DMS153 treated with DMSO at 0.1 percent for 48 hours (cell line): ENCODE results near the gene SPEG.

Experiments used
- DNase-seq: peaks from one replicate; lab custom pipeline; 2025; ENCODE audit not compliant: unreplicated experiment; lab: John Stamatoyannopoulos, UW

SPEG gene

DNA sequence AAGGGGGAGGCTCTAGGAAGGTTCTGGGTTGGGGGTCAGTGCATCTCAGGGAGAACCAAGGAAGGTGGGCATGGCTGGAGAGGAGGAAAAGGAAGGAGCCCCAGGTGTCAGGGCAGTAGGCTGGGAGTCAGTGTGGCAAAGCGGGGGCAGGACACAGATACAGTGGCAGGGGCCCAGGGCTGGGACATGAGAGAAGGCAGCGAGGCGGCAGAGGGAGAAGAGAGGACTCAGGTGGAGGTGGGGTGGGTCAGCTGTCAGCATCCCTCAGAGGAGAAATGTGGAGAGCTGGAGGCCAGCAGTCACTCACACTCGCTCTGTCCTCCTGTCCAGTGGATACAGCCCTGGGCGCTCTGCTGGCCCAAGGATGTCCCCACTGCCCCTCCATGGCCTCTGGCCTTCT, 58.4 kb downstream of the SPEG start:
- no peak for DNase-seq

DNA sequence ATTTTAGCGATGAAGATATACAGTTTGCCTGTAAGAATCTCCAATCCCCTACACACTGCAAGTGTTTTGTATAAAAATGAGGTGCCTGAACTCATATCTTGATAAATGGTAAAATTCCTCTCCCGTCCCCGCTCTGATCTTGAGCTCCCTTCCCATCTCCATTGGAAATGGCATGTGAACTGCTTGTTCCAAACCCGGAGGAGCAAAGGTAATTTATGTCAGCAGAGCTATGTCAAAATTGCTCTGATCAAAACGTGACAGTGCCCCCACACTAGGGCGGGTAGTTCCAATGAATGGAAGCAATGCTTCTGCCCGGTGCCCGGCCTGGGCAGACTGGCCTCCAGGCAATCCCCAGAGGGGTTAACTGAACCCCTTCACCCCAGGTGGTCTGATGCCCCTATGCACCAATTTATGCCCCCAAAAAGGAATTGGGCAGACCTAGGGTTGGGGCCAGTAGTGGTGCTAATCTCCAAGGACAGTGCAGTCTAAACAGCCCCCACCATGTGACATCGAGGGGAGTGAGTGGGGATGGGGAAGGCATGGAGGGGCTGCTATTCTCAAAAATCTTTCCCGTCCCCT, 60.4 kb downstream of the SPEG start:
- no peak for DNase-seq

DNA sequence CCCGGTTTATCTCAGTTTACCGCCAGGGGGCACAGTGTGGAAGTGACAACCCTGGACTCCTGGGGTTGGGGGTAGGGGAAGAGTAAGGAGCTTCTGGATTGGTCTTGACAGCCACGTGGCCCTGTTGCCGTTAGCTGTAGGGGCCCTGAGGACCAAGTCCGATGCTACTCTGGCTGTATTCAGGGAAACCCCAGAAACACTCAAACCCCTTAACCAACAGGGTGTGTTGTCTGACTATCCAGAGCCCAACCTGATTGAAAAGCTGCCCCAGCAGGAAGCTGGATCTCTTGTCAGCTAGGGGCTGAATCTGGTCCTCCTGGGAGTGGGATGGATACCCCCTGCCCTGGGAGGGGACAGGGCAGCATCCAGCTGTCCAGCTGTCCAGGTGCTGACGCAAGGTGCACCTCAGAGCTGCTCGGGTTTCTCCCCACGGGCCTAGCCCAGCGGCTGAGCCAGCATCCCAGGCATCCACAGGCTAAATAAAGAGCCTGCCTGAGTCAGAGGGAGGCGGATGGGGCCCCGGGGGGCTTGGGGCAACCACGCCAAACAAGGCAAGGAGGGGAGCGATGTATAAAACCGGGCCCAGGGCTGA, 61.0 kb downstream of the SPEG start:
- peak; percentile 18 for DNase-seq

DNA sequence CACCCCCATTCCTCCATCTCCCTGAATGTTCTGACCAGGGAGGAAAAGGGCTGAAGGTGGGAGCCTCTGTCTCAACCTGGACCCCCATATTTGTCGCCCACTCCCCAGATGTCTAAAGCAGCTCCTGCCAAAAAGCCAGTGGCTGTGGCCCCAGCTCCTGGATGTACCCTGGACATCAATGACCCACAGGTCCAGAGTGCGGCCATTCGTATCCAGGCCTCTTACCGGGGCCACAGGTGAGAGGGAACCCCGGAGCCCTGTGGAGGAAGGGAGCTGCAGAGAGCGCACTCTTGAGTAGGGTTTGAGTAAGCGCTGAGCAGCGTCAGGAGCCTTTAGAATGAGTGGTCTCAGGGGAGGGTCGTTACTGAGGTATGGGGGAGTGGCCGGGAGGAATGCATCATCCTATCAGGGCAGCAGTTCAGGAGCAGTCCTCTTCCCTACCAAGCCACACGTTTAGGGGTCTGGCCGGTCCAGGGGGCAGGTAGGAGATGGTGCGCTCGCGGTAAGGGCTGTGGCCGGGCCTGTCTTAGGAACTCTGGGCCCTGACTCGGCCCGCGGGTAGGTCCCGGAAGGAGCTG, 61.7 kb downstream of the SPEG start:
- DNase-seq, result no peak

DNA sequence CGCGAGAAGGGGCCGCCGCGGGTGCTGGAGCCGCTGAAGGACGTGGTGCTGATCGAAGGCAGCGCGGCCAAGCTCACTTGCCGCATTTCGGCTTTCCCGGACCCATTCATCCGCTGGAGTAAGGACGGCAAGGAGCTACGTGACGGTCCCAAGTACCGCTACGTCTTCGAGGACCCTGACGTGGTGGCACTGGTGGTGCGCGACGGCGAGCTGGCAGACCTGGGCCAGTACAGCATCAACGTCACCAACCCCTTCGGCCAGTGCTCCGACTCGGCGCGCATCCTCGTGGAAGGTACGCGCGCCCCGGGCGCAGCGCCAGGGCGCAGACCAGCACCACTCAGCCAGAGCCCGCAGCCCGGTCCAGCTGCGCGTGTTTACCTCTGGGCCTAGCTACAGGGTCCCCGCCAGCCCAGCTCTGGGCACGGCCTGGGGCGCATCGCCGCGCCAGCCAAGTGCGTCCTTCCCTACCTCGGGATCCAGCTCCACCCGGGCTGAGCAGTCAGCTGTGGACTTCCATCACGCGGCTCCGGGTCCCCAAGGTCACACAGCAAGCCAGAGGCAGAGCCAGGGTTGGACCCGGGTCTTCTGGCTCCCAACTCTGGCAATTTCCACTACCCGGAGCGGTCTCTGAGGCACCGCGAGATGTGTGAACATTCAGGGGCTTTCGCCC, 62.3 kb downstream of the SPEG start:
- DNase-seq, result no peak

DNA sequence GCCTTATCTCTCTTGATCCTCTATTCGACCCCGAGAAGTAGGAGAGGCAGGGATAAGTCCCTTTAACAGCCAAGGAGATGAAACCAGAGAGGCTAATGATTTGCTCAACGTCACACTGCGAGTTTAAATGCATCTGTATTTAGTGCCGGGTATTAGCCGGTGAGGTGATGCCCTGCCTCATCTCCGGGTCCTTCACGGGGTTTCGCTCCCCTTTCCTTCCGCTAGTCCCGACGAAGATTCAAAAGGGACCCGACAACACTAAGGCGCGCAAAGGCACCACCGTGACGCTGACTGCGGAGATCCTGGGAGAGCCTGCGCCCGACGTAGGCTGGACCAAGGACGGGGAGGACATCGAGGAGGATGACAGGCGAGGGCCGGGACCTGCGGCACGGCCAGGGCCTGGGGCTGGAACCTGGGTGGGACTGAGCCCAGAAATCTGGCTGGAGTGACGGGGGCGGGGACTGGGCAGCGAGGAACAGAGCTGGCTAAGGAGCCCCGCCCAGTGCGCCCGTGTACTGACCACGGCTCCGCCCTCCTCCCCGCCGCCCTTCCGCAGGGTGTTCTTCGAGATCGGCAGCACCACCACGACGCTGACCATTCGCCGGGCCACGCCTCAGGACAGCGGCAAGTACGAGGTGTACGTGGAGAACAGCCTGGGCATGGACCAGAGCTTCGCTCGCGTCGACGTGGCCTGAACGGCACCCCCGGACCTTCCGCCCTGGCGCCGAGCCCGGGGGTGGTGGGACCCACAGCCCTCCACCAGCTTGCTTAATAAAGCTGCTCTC, 63.0 kb downstream of the SPEG start:
- no peak for DNase-seq

DNA sequence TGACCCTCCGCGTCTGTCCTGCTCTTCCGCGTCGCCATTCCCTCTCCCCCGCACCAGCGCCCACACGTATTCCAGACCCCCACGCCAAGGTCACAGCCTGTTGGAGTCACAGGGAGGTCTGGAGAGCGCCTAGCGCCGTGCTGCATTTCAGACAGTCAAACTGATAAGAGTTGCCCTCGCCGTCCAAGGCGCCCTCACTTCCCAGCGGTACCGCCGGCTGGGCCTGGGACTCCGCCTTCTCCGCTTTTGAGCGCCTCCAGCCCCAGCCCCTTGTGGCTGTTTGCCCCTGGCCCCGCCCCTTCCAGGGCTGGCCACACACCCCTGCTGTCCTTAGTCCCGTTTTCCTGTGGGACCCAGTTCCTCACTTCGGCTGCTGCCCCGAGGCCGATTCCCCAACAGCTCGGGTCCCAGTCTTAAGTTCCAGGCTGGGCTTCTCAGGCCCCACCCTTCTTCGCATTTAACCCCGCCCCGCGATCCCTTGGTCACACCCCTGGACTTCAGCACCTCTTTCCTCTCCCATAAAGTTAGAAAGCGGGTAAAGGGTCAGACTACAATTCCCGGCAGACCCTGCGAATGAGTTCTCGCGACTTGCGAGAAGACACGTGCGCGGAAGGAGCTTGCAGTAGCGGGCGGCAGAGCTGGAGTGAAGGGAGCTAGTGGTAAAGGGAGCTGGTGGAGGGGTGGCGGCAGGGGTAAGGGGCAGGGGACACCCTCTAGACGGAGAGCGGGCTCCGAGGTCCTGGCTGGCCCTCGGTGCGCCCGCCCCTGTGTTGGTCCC, 63.8 kb downstream of the SPEG start, which contains the start of gene GMPPA:
Gene GMPPA, plus strand, starts transcription at position 612 of the 778 bp plus-strand sequence. CDS start 1,085 bp downstream, outside the sequence.
- DNase-seq, result peak; percentile 96

DNA sequence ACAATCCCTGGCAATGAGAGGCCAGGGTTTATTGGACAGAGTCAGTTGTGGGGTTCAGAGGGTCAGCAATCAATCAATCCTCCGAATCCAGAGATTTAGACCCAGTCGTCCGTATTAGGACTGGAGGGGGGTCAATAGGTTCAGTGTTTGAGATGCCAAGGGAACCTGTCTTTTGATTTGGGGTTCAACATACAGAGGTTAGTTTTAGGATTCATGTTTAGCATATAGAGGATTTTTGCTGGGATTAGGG, 64.3 kb downstream of the SPEG start:
- no peak for DNase-seq

DNA sequence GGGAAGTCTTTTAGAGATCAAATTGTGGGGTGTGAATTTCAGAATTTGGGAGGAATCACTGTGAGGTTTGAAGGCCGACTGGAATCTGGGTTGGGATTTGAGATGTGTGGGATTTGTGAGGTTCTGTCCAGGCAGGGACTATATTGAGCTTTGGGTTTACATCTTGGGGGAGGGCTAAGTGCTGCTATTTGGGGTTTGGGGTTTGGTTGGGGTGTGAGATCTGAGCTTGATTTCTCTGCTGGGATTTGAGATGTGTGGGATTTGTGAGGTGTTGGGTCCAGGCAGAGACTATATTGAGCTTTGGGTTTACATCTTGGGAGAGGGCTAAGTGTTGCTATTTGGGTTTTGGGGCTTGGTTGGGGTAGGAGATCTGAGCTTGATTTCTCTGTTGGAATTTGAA, 64.9 kb downstream of the SPEG start:
- DNase-seq, result no peak

DNA sequence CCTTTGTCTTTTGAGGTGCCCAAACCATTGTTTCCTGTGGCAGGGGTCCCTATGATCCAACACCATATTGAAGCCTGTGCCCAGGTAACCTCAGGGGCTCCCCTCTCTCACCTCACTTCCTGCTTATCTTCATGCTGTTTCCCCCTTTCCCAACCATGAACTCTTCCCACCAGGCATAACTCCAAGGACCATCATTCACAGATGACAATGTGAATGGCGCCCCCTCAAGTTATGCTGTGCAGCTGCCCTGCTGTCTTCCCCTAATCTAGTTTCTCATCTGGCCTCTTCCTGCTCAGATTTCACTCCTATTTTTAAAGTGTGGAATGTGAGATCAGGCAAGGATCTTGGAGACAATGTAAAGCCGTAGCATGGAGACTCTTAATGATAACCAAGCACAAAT, 65.5 kb downstream of the SPEG start:
- no peak for DNase-seq

DNA sequence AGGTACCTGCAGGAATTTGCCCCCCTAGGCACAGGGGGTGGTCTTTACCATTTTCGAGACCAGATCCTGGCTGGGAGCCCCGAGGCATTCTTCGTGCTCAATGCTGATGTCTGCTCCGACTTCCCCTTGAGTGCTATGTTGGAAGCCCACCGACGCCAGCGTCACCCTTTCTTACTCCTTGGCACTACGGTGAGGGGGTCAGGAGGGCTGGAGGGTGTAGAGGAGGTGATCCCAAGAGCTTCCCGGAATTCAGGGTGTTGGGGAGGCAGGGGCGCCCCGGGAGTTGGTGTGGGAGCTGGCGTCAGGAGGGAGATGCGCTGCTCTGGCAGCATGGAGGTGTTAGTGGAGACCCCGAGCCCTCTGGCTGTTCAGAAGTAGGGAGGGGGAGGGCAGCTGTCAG, 67.2 kb downstream of the SPEG start:
- DNase-seq, result no peak

DNA sequence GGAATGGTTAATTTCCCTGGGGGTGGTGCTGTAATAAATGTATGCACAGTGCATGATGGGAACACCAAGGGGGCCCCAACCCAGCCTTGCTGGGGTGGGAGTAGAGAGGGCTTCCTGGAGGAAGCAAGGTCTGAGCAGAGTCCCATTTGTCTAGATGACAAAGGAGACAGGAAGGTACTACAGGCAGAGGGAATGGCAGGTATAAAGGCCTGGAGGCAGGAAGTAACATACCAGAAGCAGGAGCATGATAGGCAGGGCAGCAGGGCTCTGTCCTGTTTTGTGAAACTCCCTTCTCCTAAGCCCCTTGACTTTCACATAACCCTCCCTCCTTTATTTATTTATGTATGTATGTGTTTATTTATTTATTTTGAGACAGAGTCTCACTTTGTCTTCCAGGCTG, 68.0 kb downstream of the SPEG start:
- DNase-seq, result no peak

DNA sequence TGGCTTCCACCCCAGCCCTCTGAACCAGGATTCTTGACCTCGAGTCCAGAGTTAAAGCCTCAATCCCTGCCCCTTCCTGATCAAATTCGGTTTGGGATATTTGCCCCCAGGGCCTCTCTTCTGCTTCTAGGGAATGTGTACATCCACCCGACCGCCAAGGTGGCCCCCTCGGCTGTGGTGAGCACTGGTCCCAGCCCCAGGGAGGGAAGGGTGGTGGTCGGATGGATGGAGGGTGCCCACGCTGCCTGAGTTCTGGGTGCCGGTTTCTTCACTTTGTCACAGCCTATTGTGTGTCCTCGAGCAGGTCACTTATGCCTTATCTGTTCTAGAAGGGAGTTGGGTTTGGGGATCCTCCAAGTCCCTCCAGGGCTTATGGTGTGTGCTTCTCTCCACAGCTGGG, 70.9 kb downstream of the SPEG start:
- DNase-seq, result no peak

DNA sequence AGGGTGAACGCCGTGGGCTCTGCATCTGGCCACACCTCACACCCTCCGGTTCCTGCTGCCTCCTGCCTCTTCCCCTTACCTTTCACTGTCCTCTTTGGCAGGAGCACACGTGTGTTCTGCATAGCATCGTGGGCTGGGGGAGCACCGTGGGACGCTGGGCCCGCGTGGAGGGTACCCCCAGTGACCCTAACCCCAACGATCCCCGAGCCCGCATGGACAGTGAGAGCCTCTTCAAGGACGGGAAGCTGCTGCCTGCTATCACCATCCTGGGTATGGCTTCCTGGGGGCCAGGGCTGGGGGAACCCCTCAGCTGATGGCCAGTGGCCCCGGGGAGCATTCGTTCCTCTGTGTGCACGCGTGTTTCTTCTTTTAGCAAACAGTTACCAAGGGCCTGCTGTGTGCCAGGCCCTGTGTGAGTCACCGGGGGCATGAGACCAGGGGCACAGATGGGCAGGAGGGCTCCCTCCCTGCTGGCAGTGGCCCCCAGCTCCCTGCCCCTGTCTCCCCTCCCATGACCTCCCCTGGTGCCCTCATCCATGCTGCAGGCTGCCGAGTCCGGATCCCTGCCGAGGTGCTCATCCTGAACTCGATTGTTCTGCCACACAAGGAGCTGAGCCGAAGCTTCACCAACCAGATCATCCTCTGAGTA, 71.6 kb downstream of the SPEG start:
- no peak for DNase-seq

DNA sequence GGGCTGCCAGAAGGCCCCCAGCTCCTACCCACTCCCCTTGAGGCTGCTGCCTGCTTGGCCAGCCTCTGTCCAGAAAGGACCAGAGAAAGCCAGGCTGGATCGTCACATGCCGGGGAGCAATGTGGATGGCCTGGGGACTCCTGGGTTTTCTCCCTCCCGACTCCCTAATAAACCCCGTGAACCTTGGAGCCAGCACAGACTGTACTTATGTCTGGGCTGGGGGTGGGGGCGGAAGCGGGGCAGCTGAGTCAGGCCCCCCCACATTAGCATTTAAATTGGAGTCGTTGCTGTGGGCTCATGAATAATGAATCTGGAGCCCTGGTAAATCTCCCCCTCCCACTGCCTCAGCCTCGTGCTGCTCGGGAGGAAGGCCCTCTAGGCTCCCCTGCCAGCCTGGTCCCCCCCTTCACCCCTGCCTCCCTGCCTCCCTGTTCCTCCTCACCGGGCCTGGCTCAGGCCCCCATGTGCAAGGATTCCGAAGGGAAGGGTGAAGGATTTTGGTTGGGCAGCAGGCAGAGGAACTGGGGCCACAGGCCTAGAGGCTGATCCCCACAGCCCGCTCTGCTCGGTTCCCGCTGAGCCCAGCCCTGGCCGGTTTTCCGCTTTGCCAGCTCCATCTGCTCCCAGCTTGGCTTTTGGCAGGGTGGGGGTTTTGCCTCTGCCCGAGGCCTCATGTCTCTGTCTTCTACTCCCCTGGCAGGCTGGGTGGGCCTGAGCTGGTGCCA, 72.3 kb downstream of the SPEG start:
- no peak for DNase-seq

DNA sequence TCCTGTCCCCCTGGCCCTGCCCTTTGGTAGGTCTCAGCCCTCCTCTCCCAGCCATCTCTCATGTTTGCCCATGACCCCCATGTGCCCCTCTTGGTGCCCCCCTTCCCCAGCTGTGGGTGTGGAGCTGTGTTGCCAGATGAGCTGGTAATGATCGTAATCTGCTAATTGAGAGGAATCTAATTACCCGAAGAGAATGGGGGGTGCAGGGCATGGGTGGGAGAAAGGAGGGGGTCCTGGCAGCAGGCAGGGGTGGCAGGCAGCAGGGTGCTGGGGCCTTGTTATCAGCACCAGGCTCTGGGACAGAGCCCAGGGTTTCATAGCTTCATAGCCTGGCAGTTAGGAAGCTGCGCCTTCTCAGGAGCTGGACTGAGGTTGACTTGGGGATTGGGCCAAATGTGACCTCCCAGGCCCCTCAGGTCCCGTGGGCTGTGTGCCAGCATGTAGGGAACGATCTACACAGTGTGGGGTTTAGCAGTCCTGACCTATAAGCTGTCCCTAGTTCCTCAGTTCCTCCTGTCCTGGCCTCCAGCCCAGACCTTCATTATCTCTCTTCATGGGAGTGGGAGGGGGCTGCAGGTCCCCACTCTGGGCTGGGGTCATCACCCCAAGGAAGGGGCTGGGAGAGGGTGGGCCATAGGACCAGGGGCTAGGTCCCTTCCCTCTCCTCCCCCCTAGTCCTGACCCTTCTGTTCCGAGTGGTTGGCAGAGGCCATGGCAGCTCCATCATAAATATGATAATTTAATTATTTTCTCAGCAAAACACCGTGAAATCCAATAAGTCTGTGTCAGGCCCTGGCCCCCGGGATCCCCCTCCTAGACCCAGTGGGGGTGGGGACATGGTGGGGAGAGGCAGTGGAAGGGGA, 73.2 kb downstream of the SPEG start:
- DNase-seq, result no peak

DNA sequence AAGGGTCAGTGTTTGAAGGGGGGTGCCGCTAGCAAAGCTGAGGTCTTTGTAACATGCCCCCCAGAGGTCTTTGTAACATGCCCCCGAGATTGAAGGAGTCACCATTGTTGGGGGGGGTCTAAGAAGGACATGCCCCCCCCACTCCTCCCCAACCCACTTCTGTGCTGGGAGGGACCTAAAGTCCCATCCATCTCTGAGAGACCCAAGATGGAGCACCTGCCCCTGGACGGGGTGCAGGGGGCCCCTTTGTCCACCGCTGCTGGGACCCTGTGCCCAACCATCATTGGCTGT, 73.7 kb downstream of the SPEG start:
- no peak for DNase-seq

DNA sequence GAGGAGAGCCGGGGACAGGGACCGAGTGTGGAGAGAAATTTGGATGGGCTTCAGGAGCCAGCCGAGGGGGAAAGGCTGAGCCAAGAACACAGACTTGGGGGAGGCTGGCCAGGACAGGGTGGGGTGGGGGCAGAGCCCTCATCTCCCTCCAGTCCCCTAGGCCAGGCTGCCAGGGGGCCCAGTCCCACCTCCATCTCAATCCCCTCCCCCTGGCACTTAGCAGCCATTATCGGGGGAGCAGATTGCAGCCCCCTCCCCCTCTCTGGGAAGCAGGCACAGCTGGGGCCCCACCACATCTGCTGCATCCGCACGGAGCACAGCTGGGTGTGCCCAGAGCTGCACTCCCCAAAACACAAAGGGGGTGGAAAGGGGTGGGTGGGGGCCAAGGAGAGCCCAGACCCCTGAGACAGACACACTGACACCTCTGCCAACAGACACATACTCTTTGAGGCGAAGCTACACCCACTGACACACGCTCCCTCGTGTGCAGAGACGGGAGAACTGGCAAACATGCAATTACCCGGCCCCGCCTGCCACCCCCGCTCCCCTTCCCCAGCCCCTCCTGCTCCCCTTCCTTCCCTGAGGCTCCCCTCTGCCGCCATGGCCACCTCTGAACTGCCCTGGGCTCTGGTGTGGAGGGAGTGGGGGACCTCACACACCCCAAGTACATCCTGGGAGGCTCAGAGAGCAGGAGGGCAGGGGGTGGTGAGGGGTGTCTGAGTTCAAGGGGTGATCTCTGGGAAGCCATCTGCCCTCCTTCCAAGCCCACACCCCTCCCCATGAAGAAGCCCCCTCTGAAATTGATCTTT, 74.5 kb downstream of the SPEG start:
- no peak for DNase-seq
